D341Med (cell line): Measurements from ENCODE around the gene GPR55.

Experiments used
- DNase-seq: peaks from one replicate; pipeline ENCODE4 v3.0.0; 2012; ENCODE audit warnings: low spot score

The GPR55 gene

GRCh38 chr2:230934231-230935129, 9.4 kb upstream of the GPR55 start:
- DNase-seq: no peak

- DNase-seq: no peak
Measured at GRCh38 chr2:230933521-230934180, 8.6 kb upstream of the GPR55 start.

- no peak for DNase-seq
Measured at GRCh38 chr2:230932556-230933511, 7.8 kb upstream of the GPR55 start.

DNA sequence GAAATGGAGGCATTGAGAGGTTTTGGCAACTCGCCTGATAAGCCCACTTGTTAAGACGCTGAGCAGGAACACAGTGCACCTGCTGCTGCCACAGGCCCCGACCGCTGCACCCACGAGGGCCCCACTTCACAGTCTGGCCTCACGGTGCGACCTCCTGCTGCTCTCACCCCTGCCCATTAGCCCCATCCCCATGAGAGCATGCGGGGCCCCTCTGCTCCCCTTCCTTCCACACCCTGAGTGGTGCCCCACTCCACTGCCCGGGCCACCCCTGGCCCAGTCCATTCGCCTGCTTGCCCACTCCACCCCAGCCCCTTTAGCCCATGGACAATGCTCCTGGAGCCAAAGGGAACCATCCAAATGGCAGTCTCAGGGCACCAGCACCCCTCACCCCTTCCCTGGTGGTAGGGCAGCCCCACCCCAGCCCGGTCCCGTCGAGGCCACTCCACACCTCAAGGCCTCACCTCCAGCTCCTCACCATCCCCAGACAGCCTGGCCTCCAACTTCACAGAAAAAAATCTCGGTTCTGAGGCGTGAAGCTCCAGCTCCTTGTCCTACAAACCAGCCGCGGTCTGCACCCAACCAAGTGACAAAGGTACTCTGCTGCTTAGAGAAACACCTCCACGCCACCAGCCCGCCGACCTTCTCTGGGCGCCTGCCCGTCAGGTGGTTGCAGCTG, 6.7 kb upstream of the GPR55 start:
- DNase-seq: no peak

DNA sequence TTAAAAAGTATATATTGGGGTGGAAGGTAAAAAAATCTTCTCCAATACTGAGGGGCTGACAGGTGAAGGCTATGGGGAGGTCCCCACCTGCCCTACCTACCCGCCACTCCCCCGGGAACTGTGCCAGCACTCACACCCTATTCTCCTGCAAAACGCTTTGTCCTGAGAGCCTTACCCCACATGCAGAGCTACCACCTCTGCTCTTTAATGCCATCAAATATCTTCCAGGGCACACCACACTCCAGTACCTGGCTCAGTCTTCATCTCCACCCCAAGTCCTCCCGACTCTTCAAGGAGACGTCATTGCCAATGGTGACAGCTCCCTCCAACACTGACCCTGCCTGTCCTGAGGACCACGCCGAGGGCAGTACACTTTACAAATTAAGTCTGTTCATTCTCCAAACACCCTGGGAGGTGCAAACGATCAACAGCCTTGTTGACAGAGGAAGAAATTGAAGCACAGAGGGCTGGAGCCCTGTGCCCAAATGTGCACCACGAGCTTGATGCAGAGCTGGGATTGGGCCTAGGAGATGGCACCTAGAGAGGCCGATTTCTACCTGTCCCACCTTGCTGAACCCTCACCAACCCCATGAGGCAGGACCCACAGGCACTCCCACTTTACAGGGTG, 6.0 kb upstream of the GPR55 start:
- DNase-seq: no peak

GRCh38 chr2:230930149-230930780, 5.2 kb upstream of the GPR55 start:
- no peak for DNase-seq

- DNase-seq: no peak
Measured at GRCh38 chr2:230929381-230930148, 4.5 kb upstream of the GPR55 start.

- DNase-seq: no peak
Measured at GRCh38 chr2:230928701-230929380, 3.8 kb upstream of the GPR55 start.

DNA sequence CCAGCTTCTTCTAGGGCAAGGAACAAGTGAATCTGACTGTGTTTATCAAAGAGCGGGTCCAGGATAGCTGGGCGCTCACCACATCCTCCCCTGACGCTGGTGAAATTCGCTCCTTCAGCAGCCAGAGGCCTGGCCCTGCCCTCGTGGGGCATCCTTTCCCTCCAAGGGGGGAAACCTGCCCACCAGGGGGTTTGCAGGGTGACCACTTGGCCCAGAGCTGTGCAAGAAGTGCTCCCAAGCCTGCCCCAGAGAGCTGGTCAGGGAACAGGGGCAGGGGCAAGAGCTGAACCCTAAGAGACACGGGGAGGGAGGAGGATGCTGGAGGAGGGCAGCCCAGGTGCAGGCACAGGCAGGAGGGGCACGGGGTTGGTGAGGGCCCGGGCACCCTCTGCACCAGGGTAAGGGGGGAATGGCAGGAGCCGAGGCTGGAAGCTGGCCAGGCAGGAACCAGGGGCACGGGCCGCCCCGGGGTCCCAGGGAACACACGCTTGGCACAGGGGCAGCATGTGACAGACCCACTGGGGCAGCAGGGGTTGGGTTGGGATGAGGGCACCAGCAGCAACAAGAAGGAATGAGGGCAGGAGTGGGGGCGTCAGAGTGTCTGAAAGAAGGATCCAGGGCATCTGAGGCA, 2.8 kb upstream of the GPR55 start:
- no peak for DNase-seq

- no peak for DNase-seq
Measured at GRCh38 chr2:230925879-230926765, 1.1 kb upstream of the GPR55 start.

- DNase-seq: no peak
Measured at GRCh38 chr2:230925443-230925878, 419 bp upstream of the GPR55 start.

DNA sequence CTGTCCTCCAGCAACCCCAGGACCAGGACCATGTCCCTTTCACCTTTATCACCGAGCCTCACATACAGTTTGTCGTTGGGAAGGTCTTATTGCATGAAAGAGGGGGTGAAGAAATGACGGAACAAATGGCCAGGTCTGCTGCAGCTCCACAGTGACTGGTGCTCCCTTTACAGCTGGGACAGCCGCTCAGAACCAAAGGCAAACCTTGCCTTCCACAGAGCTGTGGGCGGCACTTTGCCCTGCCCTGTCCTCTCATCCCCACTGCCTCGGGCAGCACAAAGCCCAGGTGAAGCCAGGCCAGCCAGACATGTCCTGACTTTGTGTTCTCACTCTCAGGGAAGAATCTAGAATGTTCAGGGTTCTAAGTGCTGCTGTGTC, 961 bp downstream of the GPR55 start:
- no peak for DNase-seq

DNA sequence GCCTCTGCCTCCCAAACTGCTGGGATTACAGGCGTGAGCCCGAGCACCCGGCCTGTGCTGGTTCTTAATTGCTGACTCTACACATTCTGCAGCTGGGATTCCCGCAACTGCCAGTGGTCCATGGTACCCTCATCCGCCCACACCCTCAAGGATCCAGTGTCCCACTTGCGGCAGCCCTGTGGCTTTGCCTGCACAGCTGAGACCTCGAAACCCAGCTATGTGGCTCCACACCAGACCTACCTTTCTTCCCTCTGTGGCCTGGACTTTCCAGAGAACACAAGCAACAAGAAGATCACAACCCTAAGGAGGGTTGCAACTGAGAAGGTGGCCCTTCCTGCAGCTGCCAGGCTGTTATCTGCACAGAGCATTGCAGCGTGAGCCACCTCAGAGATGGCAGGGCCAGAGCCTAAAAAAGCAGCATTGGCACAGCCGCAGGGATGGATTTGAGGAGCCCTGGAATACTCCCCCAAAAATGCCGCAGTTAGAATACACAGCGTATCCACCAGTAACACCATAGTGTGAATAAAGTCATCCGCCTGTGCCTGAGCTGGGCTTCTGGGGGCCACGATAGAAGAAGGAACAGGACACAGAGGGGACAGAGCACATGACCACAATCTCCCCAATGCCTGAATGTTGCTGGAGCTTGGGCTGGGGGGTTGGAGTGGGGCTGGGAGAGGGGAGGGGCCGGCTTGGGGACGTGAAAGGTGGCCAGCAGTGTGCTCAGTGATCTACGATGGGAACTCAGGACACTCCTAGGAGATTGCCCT, 1.9 kb downstream of the GPR55 start:
- DNase-seq: no peak

GRCh38 chr2:230921806-230922595, 3.0 kb downstream of the GPR55 start:
- no peak for DNase-seq

DNA sequence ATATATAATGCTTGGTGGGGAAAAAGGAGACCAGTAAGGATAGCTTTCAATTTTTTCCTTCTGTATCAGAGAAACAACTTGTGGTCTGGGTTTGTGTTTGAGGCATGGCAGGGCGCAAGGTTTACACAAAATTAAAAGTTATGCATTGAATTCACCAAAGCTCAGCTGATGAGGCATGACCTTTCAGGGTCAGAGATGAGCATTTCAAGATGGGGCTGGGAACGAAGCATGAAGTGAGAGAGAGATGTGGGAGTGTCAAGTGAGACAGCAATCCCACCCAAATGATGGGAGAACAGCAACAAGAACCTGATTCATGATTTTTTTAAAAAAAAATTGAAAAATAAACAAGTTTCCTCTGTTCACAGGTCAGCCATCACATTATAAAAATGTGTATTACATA, 4.9 kb downstream of the GPR55 start:
- DNase-seq: no peak

- no peak for DNase-seq
Measured at GRCh38 chr2:230919681-230920080, 5.4 kb downstream of the GPR55 start.
